ENCODE data around the gene TMED1. TPM values are rescaled to one million over a fixed set of nuclear protein-coding genes. Genes with fewer than 3 reads are reported as not detected.
"Not testable (repeated sequence)": the region's sequence is repeated elsewhere in the genome, so short reads cannot be mapped to it uniquely, and the experiment has no call there.

Gene TMED1
- polyA plus RNA-seq, 1 donor from 2014 or later: 20.2 TPM

DNA sequence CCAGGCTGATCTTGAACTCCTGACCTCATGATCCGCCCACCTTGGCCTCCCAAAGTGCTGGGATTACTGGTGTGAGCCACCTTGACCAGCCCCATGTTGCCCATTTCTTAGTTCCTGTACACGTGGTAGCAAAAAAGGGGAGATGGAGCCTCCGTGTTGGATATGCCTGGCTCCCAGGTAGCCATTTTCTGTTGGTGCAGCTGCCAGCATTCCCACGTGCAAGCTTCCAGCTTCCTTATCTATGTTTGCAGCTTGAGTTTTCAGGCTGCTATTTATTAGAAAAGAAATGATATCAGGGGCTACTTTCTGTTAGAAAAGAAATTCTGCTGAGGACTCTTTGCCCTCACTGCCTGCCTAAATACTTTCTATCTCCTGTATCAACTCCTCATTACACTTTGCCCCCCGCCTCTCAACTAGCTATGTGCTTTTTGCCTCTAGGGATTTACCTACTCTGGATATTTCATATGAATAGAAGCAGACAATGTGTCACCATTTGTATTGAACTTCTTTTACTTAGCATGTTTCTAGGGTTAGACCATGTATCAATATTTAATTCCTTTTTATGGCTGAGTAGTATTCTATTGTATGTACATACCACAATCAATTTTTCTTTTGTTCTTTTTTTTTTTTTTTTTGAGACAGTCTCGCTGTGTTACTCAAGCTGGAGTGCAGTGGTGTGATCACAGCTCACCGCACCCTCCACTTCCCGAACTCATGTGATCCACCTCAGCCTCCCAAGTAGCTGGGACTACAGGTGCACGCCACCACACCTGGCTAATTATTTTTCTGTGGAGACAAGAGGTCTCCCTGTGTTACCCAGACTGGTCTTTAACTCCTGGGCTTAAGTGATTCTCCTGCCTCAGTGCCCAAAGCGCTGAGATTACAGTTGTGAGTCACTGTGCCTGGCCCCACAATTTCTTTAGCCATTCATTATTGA is 3.4 kb upstream of the TMED1 start:
- Histone ChIP-seq H3K9ac (ENCODE audit: low read length) (no peak overlapping the region), H2AFZ (ENCODE audit: low read depth, low read length) (no peak overlapping the region), H3K27me3 (ENCODE audit: insufficient read depth, low read depth, low read length) (no peaks in the 10 kb centered on the region), H3K9me3 (ENCODE audit: low read length) (no peaks in the 10 kb centered on the region), H3K79me2 (replicated peaks; ENCODE audit: insufficient read depth, low read length) (no peaks in the 10 kb centered on the region), H3K4me3 (ENCODE audit: low read length) (no peak overlapping the region), H3K9me2 (ENCODE audit: insufficient read depth, low read length) (no peaks in the 10 kb centered on the region), H3K4me2 (ENCODE audit: low read length) (no peak overlapping the region), H3F3A (ENCODE audit: insufficient read depth, low read length, poor library complexity, severe bottlenecking) (no peaks in the 10 kb centered on the region), H4K20me1 (ENCODE audit: insufficient read depth) (no peaks in the 10 kb centered on the region), H3K27ac (ENCODE audit: low read length) (no peak overlapping the region), H3K36me3 (ENCODE audit: insufficient read depth, low read length) (no peaks in the 10 kb centered on the region)
- TF ChIP-seq RAD21 (conservative IDR thresholded peaks at IDR 0.05) (no peak), POLR2AphosphoS5 (IDR thresholded peaks at IDR 0.05) (no peak), MXI1 (conservative IDR thresholded peaks at IDR 0.05; ENCODE audit: poor library complexity, severe bottlenecking) (no peak), EP300 (conservative IDR thresholded peaks at IDR 0.05; ENCODE audit: poor library complexity, severe bottlenecking) (no peak), TAF1 (IDR thresholded peaks at IDR 0.05; ENCODE audit: low read depth) (no peak), EZH2 (IDR thresholded peaks at IDR 0.05; ENCODE audit: borderline replicate concordance, insufficient read depth, low read length, poor library complexity, severe bottlenecking) (no peak), SMC3 (conservative IDR thresholded peaks at IDR 0.05; ENCODE audit: poor library complexity) (no peak)
- TF ChIP-seq, protein P1, sequence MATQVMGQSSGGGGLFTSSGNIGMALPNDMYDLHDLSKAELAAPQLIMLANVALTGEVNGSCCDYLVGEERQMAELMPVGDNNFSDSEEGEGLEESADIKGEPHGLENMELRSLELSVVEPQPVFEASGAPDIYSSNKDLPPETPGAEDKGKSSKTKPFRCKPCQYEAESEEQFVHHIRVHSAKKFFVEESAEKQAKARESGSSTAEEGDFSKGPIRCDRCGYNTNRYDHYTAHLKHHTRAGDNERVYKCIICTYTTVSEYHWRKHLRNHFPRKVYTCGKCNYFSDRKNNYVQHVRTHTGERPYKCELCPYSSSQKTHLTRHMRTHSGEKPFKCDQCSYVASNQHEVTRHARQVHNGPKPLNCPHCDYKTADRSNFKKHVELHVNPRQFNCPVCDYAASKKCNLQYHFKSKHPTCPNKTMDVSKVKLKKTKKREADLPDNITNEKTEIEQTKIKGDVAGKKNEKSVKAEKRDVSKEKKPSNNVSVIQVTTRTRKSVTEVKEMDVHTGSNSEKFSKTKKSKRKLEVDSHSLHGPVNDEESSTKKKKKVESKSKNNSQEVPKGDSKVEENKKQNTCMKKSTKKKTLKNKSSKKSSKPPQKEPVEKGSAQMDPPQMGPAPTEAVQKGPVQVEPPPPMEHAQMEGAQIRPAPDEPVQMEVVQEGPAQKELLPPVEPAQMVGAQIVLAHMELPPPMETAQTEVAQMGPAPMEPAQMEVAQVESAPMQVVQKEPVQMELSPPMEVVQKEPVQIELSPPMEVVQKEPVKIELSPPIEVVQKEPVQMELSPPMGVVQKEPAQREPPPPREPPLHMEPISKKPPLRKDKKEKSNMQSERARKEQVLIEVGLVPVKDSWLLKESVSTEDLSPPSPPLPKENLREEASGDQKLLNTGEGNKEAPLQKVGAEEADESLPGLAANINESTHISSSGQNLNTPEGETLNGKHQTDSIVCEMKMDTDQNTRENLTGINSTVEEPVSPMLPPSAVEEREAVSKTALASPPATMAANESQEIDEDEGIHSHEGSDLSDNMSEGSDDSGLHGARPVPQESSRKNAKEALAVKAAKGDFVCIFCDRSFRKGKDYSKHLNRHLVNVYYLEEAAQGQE (IDR thresholded peaks at IDR 0.05; ENCODE audit: borderline replicate concordance): no peak
- TF ChIP-seq, protein P2, sequence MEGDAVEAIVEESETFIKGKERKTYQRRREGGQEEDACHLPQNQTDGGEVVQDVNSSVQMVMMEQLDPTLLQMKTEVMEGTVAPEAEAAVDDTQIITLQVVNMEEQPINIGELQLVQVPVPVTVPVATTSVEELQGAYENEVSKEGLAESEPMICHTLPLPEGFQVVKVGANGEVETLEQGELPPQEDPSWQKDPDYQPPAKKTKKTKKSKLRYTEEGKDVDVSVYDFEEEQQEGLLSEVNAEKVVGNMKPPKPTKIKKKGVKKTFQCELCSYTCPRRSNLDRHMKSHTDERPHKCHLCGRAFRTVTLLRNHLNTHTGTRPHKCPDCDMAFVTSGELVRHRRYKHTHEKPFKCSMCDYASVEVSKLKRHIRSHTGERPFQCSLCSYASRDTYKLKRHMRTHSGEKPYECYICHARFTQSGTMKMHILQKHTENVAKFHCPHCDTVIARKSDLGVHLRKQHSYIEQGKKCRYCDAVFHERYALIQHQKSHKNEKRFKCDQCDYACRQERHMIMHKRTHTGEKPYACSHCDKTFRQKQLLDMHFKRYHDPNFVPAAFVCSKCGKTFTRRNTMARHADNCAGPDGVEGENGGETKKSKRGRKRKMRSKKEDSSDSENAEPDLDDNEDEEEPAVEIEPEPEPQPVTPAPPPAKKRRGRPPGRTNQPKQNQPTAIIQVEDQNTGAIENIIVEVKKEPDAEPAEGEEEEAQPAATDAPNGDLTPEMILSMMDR (IDR thresholded peaks at IDR 0.05; ENCODE audit: poor library complexity, severe bottlenecking): no peak

DNA sequence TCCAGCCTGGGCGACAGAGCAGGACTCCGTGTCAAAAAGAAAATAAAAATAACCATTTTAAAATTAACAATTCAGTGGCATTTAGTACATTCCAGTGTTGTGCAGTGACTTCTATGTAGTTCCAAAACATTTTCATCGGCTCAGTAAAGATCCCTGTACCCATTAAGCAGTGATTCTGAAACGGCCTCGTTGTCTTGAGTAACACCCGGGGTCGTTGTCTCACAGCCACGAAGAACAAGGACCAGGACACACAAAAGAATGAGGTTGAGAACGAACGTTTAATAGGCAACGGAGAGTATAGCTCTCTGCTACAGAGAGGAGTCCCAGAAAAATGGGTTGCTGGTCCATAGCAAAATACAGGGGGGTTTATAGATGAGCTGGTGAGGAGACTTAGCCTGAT is 2.4 kb upstream of the TMED1 start:
- Histone ChIP-seq H3K27ac (ENCODE audit: low read length) (no peak overlapping the region), H4K20me1 (ENCODE audit: insufficient read depth) (no peaks in the 10 kb centered on the region), H3K9ac (ENCODE audit: low read length) (no peak overlapping the region), H3K36me3 (ENCODE audit: insufficient read depth, low read length) (no peaks in the 10 kb centered on the region), H3K79me2 (replicated peaks; ENCODE audit: insufficient read depth, low read length) (no peaks in the 10 kb centered on the region), H3K27me3 (ENCODE audit: insufficient read depth, low read depth, low read length) (no peaks in the 10 kb centered on the region), H3K9me2 (ENCODE audit: insufficient read depth, low read length) (no peaks in the 10 kb centered on the region), H2AFZ (ENCODE audit: low read depth, low read length) (no peak overlapping the region), H3F3A (ENCODE audit: insufficient read depth, low read length, poor library complexity, severe bottlenecking) (no peaks in the 10 kb centered on the region), H3K4me3 (ENCODE audit: low read length) (no peak overlapping the region), H3K4me2 (ENCODE audit: low read length) (no peak overlapping the region), H3K9me3 (ENCODE audit: low read length) (no peaks in the 10 kb centered on the region)
- TF ChIP-seq MXI1 (conservative IDR thresholded peaks at IDR 0.05; ENCODE audit: poor library complexity, severe bottlenecking) (no peak), TAF1 (IDR thresholded peaks at IDR 0.05; ENCODE audit: low read depth) (no peak), RAD21 (conservative IDR thresholded peaks at IDR 0.05) (no peak), EP300 (conservative IDR thresholded peaks at IDR 0.05; ENCODE audit: poor library complexity, severe bottlenecking) (no peak), EZH2 (IDR thresholded peaks at IDR 0.05; ENCODE audit: borderline replicate concordance, insufficient read depth, low read length, poor library complexity, severe bottlenecking) (no peak), POLR2AphosphoS5 (IDR thresholded peaks at IDR 0.05) (no peak), SMC3 (conservative IDR thresholded peaks at IDR 0.05; ENCODE audit: poor library complexity) (no peak)
- TF ChIP-seq, protein P1 (IDR thresholded peaks at IDR 0.05; ENCODE audit: borderline replicate concordance): no peak
- TF ChIP-seq, protein P2 (IDR thresholded peaks at IDR 0.05; ENCODE audit: poor library complexity, severe bottlenecking): no peak

DNA sequence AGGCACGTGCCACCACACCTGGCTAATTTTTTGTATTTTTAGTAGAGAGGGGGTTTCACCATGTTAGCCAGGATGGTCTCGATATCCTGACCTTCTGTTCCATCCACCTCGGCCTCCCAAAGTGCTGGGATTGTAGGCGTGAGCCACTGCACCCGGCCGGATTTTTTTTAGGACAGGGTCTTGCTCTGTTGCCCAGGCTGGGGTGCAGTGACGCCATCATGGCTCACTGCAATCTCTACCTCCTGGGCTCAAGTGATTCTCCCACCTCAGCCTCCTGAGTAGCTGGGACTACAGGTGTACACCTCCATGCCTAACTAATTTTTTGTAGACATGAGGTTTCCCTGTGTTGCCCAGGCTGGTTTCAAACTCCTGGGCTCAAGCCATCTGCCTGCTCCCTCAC is 1.6 kb upstream of the TMED1 start:
- not testable (repeated sequence) for H3K27ac ChIP-seq (ENCODE audit: low read length); H3K9ac ChIP-seq (ENCODE audit: low read length); H3K9me3 ChIP-seq (ENCODE audit: low read length); H3K36me3 ChIP-seq (ENCODE audit: insufficient read depth, low read length); H3K27me3 ChIP-seq (ENCODE audit: insufficient read depth, low read depth, low read length); H3F3A ChIP-seq (ENCODE audit: insufficient read depth, low read length, poor library complexity, severe bottlenecking); H3K79me2 ChIP-seq (replicated peaks; ENCODE audit: insufficient read depth, low read length); H3K4me2 ChIP-seq (ENCODE audit: low read length); H3K9me2 ChIP-seq (ENCODE audit: insufficient read depth, low read length); H2AFZ ChIP-seq (ENCODE audit: low read depth, low read length); H4K20me1 ChIP-seq (ENCODE audit: insufficient read depth); H3K4me3 ChIP-seq (ENCODE audit: low read length)
